A673 (cell line): ENCODE data around the gene C4orf54. TPM values are rescaled to one million over a fixed set of nuclear protein-coding genes. Genes with fewer than 3 reads are reported as not detected.

Experiments
- BruUV-seq: library from RNA; stranded (reverse); fragments of 400-500 nt; replicated peaks from 2 replicates; lab custom pipeline; 2021; lab: Mats Ljungman, UMichigan
- CTCF ChIA-PET: fragments of 300-600 bp; sonication (Branson Sonifier 250); formaldehyde crosslinking; loops from one replicate; lab custom pipeline; 2022; ENCODE audit warnings: antibody characterized with exemption; lab: Charles Lee
- POLR2A ChIA-PET: fragments of 300-600 bp; sonication (Branson Sonifier 250); formaldehyde crosslinking; loops from one replicate; lab custom pipeline; 2022; ENCODE audit warnings: antibody characterized with exemption; ENCODE audit not compliant: low non-redundant PET; lab: Charles Lee
- DNase-seq: peaks from one replicate; pipeline ENCODE4 v3.0.0-alpha.2; 2015; ENCODE audit warnings: low spot score
- H3K27ac ChIP-seq: fragments of 200-600 bp; sonication (generic); 2 replicates; pipeline ENCODE4 v1.5.1; 2016; ENCODE audit warnings: mixed run types, low read depth, mild to moderate bottlenecking, mixed read lengths, antibody characterized with exemption, low read length; ENCODE audit not compliant: poor library complexity, severe bottlenecking
- H3K27me3 ChIP-seq: fragments of 200-600 bp; sonication (generic); replicated peaks from 2 replicates; pipeline ENCODE4 v1.6.1; 2017; ENCODE audit warnings: mixed run types, low read depth, mild to moderate bottlenecking, mixed read lengths, antibody characterized with exemption, low read length; ENCODE audit not compliant: insufficient read depth, poor library complexity
- H3K36me3 ChIP-seq: fragments of 200-600 bp; sonication (generic); 2 replicates; pipeline ENCODE4 v1.6.1; 2016; ENCODE audit warnings: mixed run types, mild to moderate bottlenecking, mixed read lengths, antibody characterized with exemption, low read length; ENCODE audit not compliant: insufficient read depth, poor library complexity, severe bottlenecking
- H3K4me1 ChIP-seq: fragments of 200-600 bp; sonication (generic); 2 replicates; pipeline ENCODE4 v1.6.1; 2017; ENCODE audit warnings: mixed run types, mild to moderate bottlenecking, mixed read lengths, antibody characterized with exemption, low read length; ENCODE audit not compliant: insufficient read depth, poor library complexity, severe bottlenecking
- H3K4me3 ChIP-seq: fragments of 200-600 bp; sonication (generic); 2 replicates; pipeline ENCODE4 v1.5.1; 2016; ENCODE audit warnings: low read depth, mixed run types, mild to moderate bottlenecking, mixed read lengths, low read length; ENCODE audit not compliant: poor library complexity, severe bottlenecking
- H3K9me3 ChIP-seq: fragments of 200-600 bp; sonication (generic); 2 replicates; pipeline ENCODE4 v1.6.1; 2016; ENCODE audit warnings: mixed run types, low read depth, mild to moderate bottlenecking, mixed read lengths, antibody characterized with exemption, low read length; ENCODE audit not compliant: poor library complexity, severe bottlenecking
- CTCF ChIP-seq: fragments of 300-800, 200-600 bp; sonication (generic); conservative IDR thresholded peaks from 2 replicates; pipeline ENCODE4 v1.5.1; 2017; ENCODE audit warnings: low read depth, mild to moderate bottlenecking, antibody characterized with exemption, low read length, moderate library complexity, mixed read lengths
- EZH2 ChIP-seq: fragments of 200-600 bp; sonication (generic); IDR thresholded peaks from 2 replicates; pipeline ENCODE4 v1.6.1; 2017; ENCODE audit warnings: borderline replicate concordance, low read depth, mild to moderate bottlenecking, mixed read lengths, antibody characterized with exemption, low read length; ENCODE audit not compliant: poor library complexity, severe bottlenecking
- intact Hi-C: fragments of 100-400 bp; cut with micrococcal nuclease; formaldehyde crosslinking; loops from one replicate; pipeline ENCODE4 v1.10.0; 2022; ENCODE audit not compliant: unreplicated experiment
- total RNA-seq: library from RNA; stranded (reverse); gene quantifications from 2 replicates; pipeline ENCODE4 v1.2.3, GENCODE V29; 2021

The C4orf54 gene
- total RNA-seq, 1 experiment from 2014 or later = not detected

GRCh38 chr4:99635601-99636000 is 22.0 kb downstream of the C4orf54 start:
- Histone ChIP-seq H3K36me3 (no peaks in the 10 kb centered on the region), H3K4me1 (no peaks in the 10 kb centered on the region), H3K27ac (no peak overlapping the region), H3K27me3 (peaks cover 34% of the 10 kb centered on the region), H3K9me3 (no peaks in the 10 kb centered on the region), H3K4me3 (no peak overlapping the region)
- intact Hi-C loops = no loop called here
- DNase-seq = no peak
- ChIA-PET POLR2A (no interaction called here), CTCF (no interaction called here)
- BruUV-seq = no TSS peak
- TF ChIP-seq CTCF (no peak), EZH2 (no peak)

GRCh38 chr4:99634742-99635360 is 22.8 kb downstream of the C4orf54 start:
- intact Hi-C loops = no loop called here
- Histone ChIP-seq H3K9me3 (no peaks in the 10 kb centered on the region), H3K27ac (no peak overlapping the region), H3K27me3 (peaks cover 29% of the 10 kb centered on the region), H3K4me3 (no peak overlapping the region), H3K4me1 (no peaks in the 10 kb centered on the region), H3K36me3 (no peaks in the 10 kb centered on the region)
- ChIA-PET POLR2A (no interaction called here), CTCF (no interaction called here)
- BruUV-seq = no TSS peak
- TF ChIP-seq EZH2 = no peak
- no peak for TF ChIP-seq CTCF
- no peak for DNase-seq

- intact Hi-C loops = no loop called here
- Histone ChIP-seq H3K27ac (no peak overlapping the region), H3K27me3 (peaks cover 18% of the 10 kb centered on the region), H3K4me1 (no peaks in the 10 kb centered on the region), H3K36me3 (no peaks in the 10 kb centered on the region), H3K9me3 (no peaks in the 10 kb centered on the region), H3K4me3 (no peak overlapping the region)
- no peak for TF ChIP-seq CTCF
- no peak for TF ChIP-seq EZH2
- ChIA-PET POLR2A (no interaction called here), CTCF (no interaction called here)
- BruUV-seq = no TSS peak
- no peak for DNase-seq
Measured at GRCh38 chr4:99633772-99634171, 23.9 kb downstream of the C4orf54 start.
